SK-N-SH treated with all-trans-retinoic acid at 6 μM for 48 hours (cell line): ENCODE results near the gene ZMIZ1.
A peak's percentile ranks its signal among the peaks of the same experiment; 100 is the strongest.

Experiments used
- ATAC-seq: fragments of 200-7000 bp; cut with Tn5 transposase; 3 replicates; pipeline ENCODE4 v1.9.1; 2020; ENCODE audit warnings: mild to moderate bottlenecking, moderate library complexity
- ARNTL ChIP-seq: fragments of 450-650 bp; formaldehyde crosslinking; IDR thresholded peaks from 2 replicates; pipeline ENCODE4 v1.5.0; 2020; ENCODE audit warnings: low read depth, mild to moderate bottlenecking, moderate library complexity, borderline replicate concordance
- CSRNP3 ChIP-seq: fragments of 250-450 bp; sonication (Bioruptor Pico); IDR thresholded peaks from 2 replicates; pipeline ENCODE4 v1.5.1; 2021; ENCODE audit warnings: mild to moderate bottlenecking, moderate library complexity
- ESRRG ChIP-seq: fragments of 250-450 bp; sonication (Bioruptor Pico); IDR thresholded peaks from 2 replicates; pipeline ENCODE4 v1.6.1; 2021; ENCODE audit warnings: mild to moderate bottlenecking
- GLIS3 ChIP-seq: fragments of 250-450 bp; sonication (Bioruptor Pico); IDR thresholded peaks from 2 replicates; pipeline ENCODE4 v1.5.0; 2020; ENCODE audit warnings: mild to moderate bottlenecking, moderate library complexity
- ISL1 ChIP-seq: fragments of 250-450 bp; sonication (Bioruptor Pico); IDR thresholded peaks from 2 replicates; pipeline ENCODE4 v2.1.2; 2022; ENCODE audit warnings: mild to moderate bottlenecking, moderate library complexity
- OSR1 ChIP-seq: fragments of 250-450 bp; sonication (Bioruptor Pico); IDR thresholded peaks from 2 replicates; pipeline ENCODE4 v1.8.0; 2022; ENCODE audit warnings: moderate library complexity, mild to moderate bottlenecking, inconsistent platforms
- PATZ1 ChIP-seq: fragments of 250-450 bp; sonication (Bioruptor Pico); IDR thresholded peaks from 2 replicates; pipeline ENCODE4 v1.8.0; 2020; ENCODE audit warnings: mild to moderate bottlenecking, moderate library complexity, borderline replicate concordance
- RARB ChIP-seq: fragments of 250-450 bp; sonication (Bioruptor Pico); IDR thresholded peaks from 2 replicates; pipeline ENCODE4 v1.8.0; 2021; ENCODE audit warnings: mild to moderate bottlenecking, moderate library complexity
- TSHZ2 ChIP-seq: fragments of 250-450 bp; sonication (Bioruptor Pico); IDR thresholded peaks from 2 replicates; pipeline ENCODE4 v1.5.0; 2020; ENCODE audit warnings: mild to moderate bottlenecking, moderate library complexity
- ZC3H10 ChIP-seq: fragments of 250-450 bp; sonication (Bioruptor Pico); IDR thresholded peaks from 2 replicates; pipeline ENCODE4 v1.5.1; 2021; ENCODE audit warnings: mild to moderate bottlenecking, moderate library complexity
- ZFP3 ChIP-seq: fragments of 250-450 bp; sonication (Bioruptor Pico); IDR thresholded peaks from 2 replicates; pipeline ENCODE4 v1.5.0; 2020; ENCODE audit warnings: mild to moderate bottlenecking, moderate library complexity
- ZFP30 ChIP-seq: fragments of 450-650 bp; formaldehyde crosslinking; IDR thresholded peaks from 2 replicates; pipeline ENCODE4 v1.5.0; 2022; ENCODE audit warnings: mild to moderate bottlenecking, moderate library complexity
- ZNF565 ChIP-seq: fragments of 450-650 bp; formaldehyde crosslinking; conservative IDR thresholded peaks from 2 replicates; pipeline ENCODE4 v1.5.0; 2020; ENCODE audit warnings: low read depth, mild to moderate bottlenecking, moderate library complexity

ZMIZ1 gene

GRCh38 chr10:79126351-79127080, 57.8 kb downstream of the ZMIZ1 start:
- no peak for ATAC-seq
- TF ChIP-seq PATZ1 (CRISPR knock-in tag) (no peak), ZNF565 (CRISPR knock-in tag) (no peak), ZFP30 (CRISPR knock-in tag) (no peak)

GRCh38 chr10:79127151-79127961, 58.6 kb downstream of the ZMIZ1 start:
- peak; percentile 31 for ATAC-seq
- TF ChIP-seq TSHZ2 (no peak), PATZ1 (CRISPR knock-in tag) (no peak), ARNTL (CRISPR knock-in tag) (no peak), ZFP3 (CRISPR knock-in tag) (no peak), ZC3H10 (CRISPR knock-in tag) (no peak), ISL1 (no peak), ESRRG (CRISPR knock-in tag) (no peak), ZFP30 (CRISPR knock-in tag) (no peak), OSR1 (CRISPR knock-in tag) (no peak), CSRNP3 (CRISPR knock-in tag) (no peak)

GRCh38 chr10:79128241-79128922, 59.6 kb downstream of the ZMIZ1 start:
- ATAC-seq: no peak
- TF ChIP-seq ZC3H10 (CRISPR knock-in tag): no peak
- TF ChIP-seq OSR1 (CRISPR knock-in tag): no peak
- no peak for TF ChIP-seq GLIS3 (CRISPR knock-in tag)
- no peak for TF ChIP-seq PATZ1 (CRISPR knock-in tag)
- no peak for TF ChIP-seq TSHZ2
- TF ChIP-seq RARB (CRISPR knock-in tag): no peak
